ENCODE data around the gene SLC22A9.

The SLC22A9 gene

GRCh38 chr11:63445118-63445517 lies 75.5 kb downstream of the SLC22A9 start:
- DNase-seq (ENCODE audit: low read depth): no peak

DNA sequence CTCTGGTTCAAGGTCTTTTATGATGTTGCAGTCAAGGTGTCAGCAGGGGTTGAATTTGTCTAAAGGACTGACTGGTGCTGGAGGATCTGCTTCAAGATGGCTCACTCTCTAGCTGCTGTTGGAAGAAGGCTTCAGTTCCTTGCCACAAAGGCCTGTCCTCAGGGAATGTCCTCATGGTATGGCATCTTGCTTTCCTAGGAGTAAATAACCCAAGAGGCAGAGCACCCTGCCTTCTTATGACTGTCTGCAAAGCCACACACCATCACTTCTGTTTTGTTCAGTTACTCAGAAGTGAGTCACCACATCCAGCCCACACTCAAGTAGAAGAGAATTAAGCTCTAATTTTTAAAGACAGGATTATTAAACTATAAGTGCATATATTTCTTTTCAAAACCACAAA lies 76.1 kb downstream of the SLC22A9 start:
- peak; percentile 25 for DNase-seq (ENCODE audit: low read depth)

DNA sequence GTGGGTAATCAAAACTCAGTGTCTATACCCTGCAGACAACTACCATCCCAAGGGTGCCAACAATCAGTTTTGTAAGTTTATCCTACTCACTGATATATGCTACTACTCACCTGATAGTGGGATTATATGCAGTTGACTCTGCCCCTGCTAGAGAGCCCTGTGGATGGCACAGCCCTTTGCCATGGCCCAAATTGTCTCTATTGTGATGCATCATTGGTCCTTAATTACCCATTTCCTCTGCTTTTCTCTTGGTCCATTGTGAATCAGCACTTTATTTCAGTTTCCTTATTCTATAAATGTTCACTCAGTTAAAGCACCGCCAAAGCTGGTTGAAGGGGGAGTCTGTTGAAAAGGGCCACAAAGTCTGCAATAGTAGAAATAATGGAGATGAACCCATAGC lies 79.1 kb downstream of the SLC22A9 start:
- DNase-seq (ENCODE audit: low read depth): no peak

- DNase-seq (ENCODE audit: low read depth): no peak
These were observed 90.0 kb downstream of the SLC22A9 start for GRCh38 chr11:63459586-63459985.

Data from stromal cell of bone marrow (primary cell).